Activated T-cell treated with anti-CD3 and anti-CD28 coated beads for 24 hours (primary cell): ENCODE results near the gene ZC3H4.

Source experiments
- DNase-seq: peaks from one replicate; pipeline ENCODE4 v3.0.0-alpha.2; 2020; ENCODE audit warnings: low read depth

The ZC3H4 gene

DNA sequence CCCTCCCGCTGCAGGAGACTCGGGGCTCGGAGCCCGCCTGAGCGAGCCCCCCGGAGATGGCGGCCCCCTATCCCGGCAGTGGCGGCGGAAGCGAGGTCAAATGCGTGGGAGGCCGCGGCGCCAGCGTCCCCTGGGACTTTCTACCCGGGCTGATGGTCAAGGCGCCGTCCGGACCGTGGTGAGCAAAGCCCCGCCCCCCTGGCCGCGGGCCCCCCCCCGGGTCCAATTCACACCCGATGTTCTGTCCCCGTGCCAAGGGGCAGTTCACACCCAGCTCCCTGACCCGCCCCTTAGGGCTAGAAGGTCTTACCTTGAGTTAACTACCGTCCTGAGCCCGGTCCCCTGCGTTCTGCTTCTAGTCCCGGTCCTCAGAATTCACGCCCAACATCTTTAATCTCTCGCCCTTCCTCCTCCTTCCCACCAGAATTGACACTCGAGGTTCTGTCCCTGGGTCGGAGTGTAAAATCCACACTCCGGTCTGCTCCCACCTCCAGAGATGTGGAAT lies 92.5 kb downstream of the ZC3H4 start:
- DNase-seq: no peak

DNA sequence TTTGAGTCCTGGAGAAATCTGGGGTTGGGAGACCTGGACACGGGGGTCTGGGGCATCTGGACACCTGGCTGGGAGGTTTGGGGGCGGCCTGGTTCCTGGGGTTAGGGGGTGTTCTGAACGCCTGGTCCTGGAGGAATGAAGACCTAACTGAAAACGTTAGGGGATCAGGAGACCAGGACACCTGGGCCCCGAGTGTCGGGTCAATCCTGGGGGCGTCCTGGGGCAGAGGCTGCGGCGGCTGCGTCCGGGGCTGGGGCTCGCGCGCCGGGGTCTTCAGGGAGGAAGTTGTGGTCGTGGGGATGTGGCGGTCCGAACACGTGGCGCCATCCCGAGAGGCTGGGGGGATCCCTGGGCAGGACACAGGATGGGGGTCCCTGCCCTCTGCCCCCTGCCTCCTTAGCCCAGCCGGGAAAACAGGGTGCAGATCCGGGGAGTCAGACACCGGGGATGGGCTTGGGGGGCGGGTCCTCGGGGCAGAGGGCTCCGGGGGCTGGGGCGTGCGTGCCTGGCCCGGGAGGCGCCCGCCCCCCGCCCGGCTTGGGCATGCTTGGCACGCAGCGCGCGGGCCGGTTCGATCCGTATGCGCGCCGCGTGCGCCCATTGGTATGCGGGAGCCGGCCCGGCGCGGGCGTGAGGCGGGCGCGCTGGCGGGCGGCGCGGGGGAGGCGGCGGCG lies 93.3 kb downstream of the ZC3H4 start:
- no peak for DNase-seq

DNA sequence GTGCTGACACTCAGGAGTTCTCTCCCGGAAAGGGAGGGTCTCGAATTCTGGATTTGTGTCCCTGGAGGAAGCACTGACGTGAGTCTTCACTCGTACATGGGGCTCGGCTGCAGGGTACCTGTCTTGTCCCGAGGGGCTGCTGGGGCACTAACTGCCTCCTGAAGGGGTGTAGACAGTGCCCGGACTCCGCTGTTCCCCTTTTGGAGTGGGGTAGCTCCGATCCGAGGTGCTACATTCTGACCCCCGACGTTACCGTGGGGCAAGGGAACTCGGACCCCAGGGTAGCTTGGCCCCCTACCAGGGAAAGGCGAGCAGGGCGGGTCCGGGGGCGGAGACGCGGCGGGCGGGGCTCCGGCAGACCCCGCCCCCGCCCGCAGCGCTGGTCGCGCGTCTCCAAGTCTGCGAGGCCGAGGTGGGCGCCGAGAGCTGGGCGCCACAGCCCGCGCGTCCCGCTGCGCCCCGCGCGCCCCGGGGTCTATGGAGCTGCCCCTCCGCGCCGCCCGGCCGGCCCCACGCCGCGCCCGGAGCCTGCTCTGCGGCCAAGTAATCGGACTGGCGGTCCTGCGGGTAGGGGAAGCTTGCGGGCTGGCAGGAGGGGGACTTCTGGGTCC lies 94.0 kb downstream of the ZC3H4 start, which contains the start of gene NPAS1:
NPAS1 (plus strand) TSS at position 407 of the 611 bp plus-strand sequence. CDS start 1,211 bp downstream, outside the sequence.
- DNase-seq: no peak

DNA sequence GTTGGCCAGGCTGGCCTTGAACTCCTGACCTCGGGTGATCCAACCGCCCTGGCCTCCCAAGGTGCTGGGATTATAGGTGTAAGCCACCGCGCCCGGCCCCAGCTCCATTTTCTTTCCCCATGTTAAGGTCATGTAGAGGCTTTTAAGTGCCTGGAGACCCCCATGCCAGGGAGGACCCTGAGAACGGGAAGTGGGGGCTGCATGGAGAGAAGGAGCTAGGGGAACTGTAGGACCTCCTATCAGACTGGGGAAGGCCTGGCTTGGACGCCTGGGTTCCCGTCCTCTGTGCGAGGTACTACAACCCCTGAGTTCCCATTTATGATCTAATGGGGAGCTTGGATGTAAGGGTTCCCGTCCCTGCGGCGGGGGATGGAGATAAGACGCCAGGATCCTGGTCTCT lies 94.7 kb downstream of the ZC3H4 start:
- DNase-seq: no peak
